ENCODE results near the gene ZBTB8A.

- TF ChIP-seq CTCF (IDR thresholded peaks at IDR 0.05) (no peak), POLR2A (IDR thresholded peaks at IDR 0.05) (no peak), POLR2AphosphoS5 (IDR thresholded peaks at IDR 0.05) (no peak)
Observed at GRCh38 chr1:32533792-32534327, 5.4 kb upstream of the ZBTB8A start.
